CD4-positive, alpha-beta T cell treated with Interferon gamma for 1 hour (primary cell): ENCODE results near the gene ST6GALNAC3.
"Not testable (repeated sequence)": the region's sequence is repeated elsewhere in the genome, so short reads cannot be mapped to it uniquely, and the experiment has no call there.

Experiments used
- DNase-seq: peaks from one replicate; pipeline ENCODE4 v3.0.0-alpha.2; 2020

Gene ST6GALNAC3

DNA sequence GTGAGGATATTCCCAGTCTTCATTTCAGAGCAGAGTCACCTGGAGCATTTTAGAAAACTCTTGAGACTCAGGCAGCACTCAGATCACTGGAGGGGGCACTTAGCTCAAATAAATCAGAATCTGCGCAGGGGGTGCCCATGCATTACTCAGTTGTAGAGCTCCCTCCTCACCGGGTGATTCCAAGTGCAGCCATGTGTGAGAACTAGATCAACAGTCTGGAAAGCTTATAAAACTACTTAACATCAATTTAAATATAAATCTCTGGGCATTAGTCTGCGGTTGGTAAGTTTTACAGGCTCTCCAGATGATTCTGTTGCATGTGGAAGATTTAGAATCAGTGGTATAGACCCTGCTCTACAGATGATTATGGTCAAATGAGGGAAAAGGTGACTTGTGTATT, 128.6 kb downstream of the ST6GALNAC3 start:
- no peak for DNase-seq

GRCh38 chr1:76209238-76209637, 134.7 kb downstream of the ST6GALNAC3 start:
- DNase-seq, result no peak

GRCh38 chr1:76209648-76210047, 135.1 kb downstream of the ST6GALNAC3 start:
- DNase-seq, result no peak

DNA sequence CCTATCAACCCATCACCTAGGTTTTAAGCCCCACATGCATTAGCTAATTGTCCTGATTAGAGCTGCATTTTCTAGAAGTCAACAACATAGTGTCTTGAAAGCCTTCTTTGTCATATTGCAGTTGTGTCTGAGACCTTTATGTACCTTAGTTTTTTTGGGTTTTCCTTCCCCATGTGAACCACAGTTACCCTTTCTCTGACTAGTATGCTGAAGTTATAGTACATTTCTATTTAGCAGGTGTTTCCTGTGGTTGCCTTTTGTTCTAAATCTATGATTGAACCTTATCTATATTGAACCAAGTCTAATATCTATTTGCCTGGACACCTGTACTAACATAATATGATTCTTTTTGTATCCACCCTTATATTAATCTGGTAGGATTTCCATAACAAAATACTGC, 135.6 kb downstream of the ST6GALNAC3 start:
- DNase-seq, result no peak

- no peak for DNase-seq
These were observed 144.3 kb downstream of the ST6GALNAC3 start for GRCh38 chr1:76218888-76219287.

DNA sequence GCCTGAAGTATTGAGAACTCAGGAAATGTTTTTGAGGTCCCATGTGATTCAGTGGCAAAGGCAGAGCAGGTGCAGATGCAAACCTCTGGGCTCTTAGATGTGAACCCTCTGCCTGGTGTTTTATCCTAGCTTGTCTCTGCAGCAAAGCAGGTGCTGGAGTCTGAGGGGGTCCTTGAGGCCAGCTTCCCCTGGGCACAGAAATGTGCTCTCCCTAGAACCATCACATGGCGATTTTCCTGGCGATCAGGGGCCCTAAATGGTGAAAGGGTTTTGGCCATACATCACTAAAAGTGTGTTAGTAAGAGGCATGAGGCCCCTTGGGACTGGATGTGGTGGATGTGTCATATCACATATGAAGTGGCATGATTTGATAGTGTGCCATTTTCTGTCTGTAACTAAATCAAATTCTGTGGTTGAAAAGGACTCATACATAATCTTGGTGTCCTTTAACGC, 144.8 kb downstream of the ST6GALNAC3 start:
- DNase-seq, result no peak

GRCh38 chr1:76224752-76225151, 150.2 kb downstream of the ST6GALNAC3 start:
- DNase-seq, result no peak

DNA sequence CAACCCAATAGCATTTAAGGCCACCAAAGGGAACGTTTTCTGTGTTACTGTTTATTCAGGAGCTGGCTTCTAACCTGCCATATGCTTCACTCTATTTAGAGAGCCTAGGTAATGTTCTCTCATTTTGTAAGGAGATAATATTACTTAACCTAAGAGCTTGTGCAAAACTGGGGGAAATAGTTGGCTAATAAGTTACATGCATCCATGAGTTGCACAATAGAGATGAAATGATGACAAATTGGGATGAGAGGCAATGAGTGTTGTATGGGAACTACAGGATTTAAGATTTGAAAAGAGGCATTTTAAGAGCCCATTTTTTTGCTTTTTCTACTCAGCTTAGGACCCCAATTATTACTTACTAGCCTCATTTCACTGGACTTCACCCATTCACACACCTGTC, 151.0 kb downstream of the ST6GALNAC3 start:
- no peak for DNase-seq

DNA sequence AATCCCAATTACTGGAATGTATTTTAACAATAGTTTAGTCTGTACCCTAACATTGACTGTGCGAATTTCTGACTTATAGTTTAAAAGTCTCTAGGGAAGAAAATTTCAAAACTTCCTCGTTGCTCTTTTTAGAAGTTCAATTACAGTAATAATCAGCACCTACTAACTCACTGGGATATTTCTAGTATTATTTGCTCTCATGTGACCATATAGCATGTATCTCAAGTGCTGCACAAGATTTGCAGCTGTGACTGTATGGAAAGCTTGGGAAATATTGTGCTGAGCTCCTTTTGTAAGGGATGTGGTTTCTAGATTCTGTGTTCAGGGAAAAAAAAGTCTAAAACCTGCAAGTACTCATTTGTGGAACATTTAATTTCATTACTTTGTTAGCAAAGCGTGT, 153.1 kb downstream of the ST6GALNAC3 start:
- no peak for DNase-seq

GRCh38 chr1:76229279-76230005, 154.9 kb downstream of the ST6GALNAC3 start:
- no peak for DNase-seq

DNA sequence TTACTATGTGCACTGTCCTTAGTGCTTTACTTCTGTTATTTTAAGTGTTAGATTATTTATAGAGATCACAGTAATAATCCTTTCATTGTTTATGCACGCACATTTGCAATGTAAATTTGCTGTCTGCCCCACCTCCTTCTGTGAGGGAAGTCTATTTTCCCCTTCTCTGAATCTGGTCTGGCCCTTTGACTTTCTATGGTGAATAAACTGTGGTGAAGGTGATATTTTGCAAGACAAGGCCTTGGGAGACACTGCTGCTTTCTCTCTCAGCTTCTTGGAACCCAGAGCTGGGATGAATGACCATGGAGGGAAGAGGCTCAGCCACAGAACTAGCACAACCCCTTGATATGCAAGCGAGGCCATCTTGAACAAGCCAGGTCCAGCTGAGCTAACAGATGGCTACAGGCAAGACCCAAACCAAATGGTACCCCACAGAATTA, 156.3 kb downstream of the ST6GALNAC3 start:
- no peak for DNase-seq

GRCh38 chr1:76231320-76231719, 156.8 kb downstream of the ST6GALNAC3 start:
- DNase-seq, result no peak

DNA sequence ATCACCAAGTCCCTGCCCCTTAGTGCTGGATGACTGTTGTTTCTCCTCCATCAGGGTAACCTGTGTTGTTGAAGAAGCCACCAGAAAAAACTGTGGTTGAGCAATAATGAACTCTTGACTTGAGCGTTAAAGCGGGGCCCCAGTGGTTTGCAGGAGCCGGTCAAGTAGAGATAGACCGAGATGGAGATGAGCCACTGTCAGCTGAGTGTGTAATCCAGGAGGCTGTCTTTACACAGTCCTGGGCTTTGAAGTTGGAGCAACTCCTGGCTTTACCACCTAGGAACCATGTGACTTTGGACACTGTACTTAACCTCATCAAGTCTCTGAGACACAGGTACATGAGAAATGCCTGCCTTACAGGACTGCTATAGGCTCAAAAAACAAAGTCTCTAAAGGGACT, 158.1 kb downstream of the ST6GALNAC3 start:
- no peak for DNase-seq

DNA sequence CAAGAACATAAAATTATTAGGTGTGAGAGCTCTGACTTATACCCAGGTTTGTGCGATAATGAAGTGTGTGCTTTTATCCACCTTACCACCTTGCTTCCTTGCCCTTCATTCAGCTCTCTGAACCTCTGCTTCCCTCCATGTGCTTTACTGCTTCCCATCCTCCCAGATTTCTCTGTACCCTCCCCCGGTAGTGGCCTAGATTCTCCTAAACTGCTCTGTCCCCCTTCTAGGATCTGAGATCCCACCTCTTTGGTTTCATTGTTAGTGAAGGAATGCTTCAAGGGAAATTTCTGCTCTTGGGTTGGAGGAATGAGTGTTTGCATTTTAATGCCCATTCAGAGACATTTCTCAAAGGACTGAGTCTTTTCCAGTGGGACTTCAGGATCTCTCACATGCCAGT, 159.5 kb downstream of the ST6GALNAC3 start:
- no peak for DNase-seq

DNA sequence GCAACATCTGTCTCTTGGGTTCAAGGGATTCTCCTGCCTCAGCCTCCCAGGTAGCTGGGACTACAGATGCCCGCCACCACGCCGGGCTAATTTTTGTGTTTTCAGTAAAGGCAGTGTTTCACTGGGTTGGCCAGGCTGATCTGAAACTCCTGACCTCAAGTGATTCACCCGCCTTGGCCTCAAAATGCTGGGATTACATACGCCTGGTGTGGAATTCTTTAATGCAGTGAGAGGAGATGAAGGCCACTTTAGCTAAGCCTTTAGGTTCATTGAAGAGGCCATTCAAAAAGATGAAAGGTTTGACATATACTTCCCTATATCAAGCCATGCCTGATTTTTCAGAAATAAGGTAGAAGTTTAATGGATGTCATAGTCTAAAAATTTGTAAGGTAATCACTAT, 162.7 kb downstream of the ST6GALNAC3 start:
- DNase-seq, result no peak

DNA sequence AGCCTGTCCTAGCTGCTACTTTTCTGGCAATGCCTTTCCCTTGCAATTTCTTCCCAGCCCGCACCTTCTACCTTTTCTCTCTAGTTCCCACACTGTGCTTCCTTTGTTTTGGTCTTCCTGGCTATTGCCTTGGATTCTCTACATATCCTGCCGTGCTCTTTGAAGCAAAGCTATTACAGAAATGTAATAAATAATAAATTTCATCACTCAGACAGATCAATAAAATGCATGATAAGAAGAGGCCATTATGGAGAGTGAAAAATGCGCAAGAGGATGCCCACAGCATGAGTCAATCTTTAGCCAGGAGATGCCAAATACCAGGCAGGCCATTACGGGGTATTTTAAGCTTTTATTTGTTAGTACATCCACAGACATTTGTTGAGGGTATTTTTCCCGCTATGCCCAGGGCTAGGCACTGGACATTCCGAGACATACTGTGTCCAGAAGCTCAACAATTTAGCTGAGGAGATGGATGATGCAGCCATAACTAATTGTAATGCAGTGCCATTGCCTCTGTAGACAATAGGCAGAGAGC, 163.6 kb downstream of the ST6GALNAC3 start:
- no peak for DNase-seq

DNA sequence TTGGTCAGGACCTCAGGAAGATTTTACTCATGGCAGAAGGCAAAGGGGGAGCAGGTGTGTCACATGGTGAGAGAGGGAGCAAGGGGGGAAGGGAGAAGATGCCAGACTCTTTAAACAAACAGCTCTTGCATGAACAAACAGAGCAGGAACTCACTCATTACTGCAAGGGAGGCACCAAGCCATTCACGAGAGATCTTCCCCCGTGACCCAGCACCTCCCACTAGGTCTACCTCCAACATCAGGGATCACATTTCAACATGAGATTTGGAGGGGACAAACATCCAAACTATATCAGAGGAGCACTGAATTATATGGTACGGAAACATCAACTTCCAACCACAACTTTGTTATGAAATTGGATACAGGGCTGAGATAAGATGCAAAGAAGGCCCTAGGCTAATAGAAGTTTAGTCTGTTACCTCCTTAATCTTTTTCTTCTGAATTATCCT, 164.9 kb downstream of the ST6GALNAC3 start:
- DNase-seq, result no peak

- no peak for DNase-seq
These were observed 165.8 kb downstream of the ST6GALNAC3 start for GRCh38 chr1:76240316-76240715.

- not testable (repeated sequence) for DNase-seq
These were observed 168.0 kb downstream of the ST6GALNAC3 start for GRCh38 chr1:76242587-76242986.

- DNase-seq, result no peak
These were observed 172.8 kb downstream of the ST6GALNAC3 start for GRCh38 chr1:76247261-76247852.

GRCh38 chr1:76250271-76250670, 175.7 kb downstream of the ST6GALNAC3 start:
- no peak for DNase-seq

- DNase-seq, result no peak
These were observed 177.9 kb downstream of the ST6GALNAC3 start for GRCh38 chr1:76252431-76252830.

GRCh38 chr1:76254104-76255030, 179.8 kb downstream of the ST6GALNAC3 start:
- DNase-seq, result no peak
